SK-N-SH (cell line): Measurements from ENCODE around the gene MX2. TPM values are rescaled to one million over a fixed set of nuclear protein-coding genes. Genes with fewer than 3 reads are reported as not detected.

Source experiments
- CTCF ChIA-PET: fragments of 300-600, 350-600 bp; formaldehyde crosslinking; extraction: SDS; loops from one replicate; lab custom pipeline; 2021; lab: Yijun Ruan, JAX
- POLR2A ChIA-PET: fragments of 350-600 bp; sonication (Branson Sonifier 250); formaldehyde crosslinking; extraction: SDS; loops from one replicate; lab custom pipeline; 2020; ENCODE audit warnings: antibody characterized with exemption, inconsistent platforms; lab: Yijun Ruan, JAX
- DNase-seq: peaks from one replicate; pipeline ENCODE4 v3.0.0; 2012
- H2AFZ ChIP-seq: fragments of 200-600 bp; sonication (generic); 2 replicates; pipeline ENCODE4 v1.8.1; 2016; ENCODE audit warnings: antibody characterized with exemption, mild to moderate bottlenecking, low read depth
- H3F3A ChIP-seq: fragments of 200-600 bp; sonication (generic); replicated peaks from 2 replicates; pipeline ENCODE3; 2016; ENCODE audit warnings: antibody characterized with exemption, mild to moderate bottlenecking; ENCODE audit not compliant: insufficient read depth
- H3K27ac ChIP-seq, 2 experiments: fragments of 200-500 bp in 1 of 2; fragments of 200-600 bp in 1 of 2; sonication (Bioruptor generic) in 1 of 2; sonication (generic), shearing (Covaris generic) in 1 of 2; 2 replicates each; pipeline versions ENCODE4 v1.5.1 to v1.6.1; 2014 to 2016; ENCODE audit warnings: low read depth in 2 of 2, inconsistent platforms in 1 of 2, low read length in 1 of 2, mild to moderate bottlenecking in 1 of 2, mixed read lengths in 1 of 2
- H3K27me3 ChIP-seq: fragments of 200-600 bp; sonication (generic), shearing (Covaris generic); 2 replicates; pipeline ENCODE4 v1.6.1; 2016; ENCODE audit warnings: mixed run types; ENCODE audit not compliant: insufficient read depth
- H3K36me3 ChIP-seq, 2 experiments: fragments of 200-500 bp in 1 of 2; fragments of 200-600 bp in 1 of 2; sonication (Bioruptor generic) in 1 of 2; sonication (generic) in 1 of 2; replicated peaks in 1 of 2; 2 replicates each; pipeline versions ENCODE3 to v1.5.1; 2014 to 2016; ENCODE audit warnings: low read length in 1 of 2, mild to moderate bottlenecking in 1 of 2; ENCODE audit not compliant: insufficient read depth in 2 of 2, control insufficient read depth in 1 of 2
- H3K4me1 ChIP-seq, 2 experiments: fragments of 200-500 bp in 1 of 2; fragments of 200-600 bp in 1 of 2; sonication (Bioruptor generic) in 1 of 2; sonication (generic), shearing (Covaris generic) in 1 of 2; 2 replicates each; pipeline versions ENCODE4 v1.5.1 to v1.6.1; 2014 to 2016; ENCODE audit warnings: low read depth in 1 of 2, low read length in 1 of 2, mixed run types in 1 of 2; ENCODE audit not compliant: insufficient read depth in 2 of 2, control insufficient read depth in 1 of 2
- H3K4me2 ChIP-seq: fragments of 200-600 bp; sonication (generic), shearing (Covaris generic); 2 replicates; pipeline ENCODE4 v1.6.1; 2017; ENCODE audit warnings: mixed run types
- H3K4me3 ChIP-seq, 2 experiments: fragments of 200-500 bp in 1 of 2; fragments of 200-600 bp in 1 of 2; sonication (Bioruptor generic) in 1 of 2; sonication (generic), shearing (Covaris generic) in 1 of 2; 2 replicates each; pipeline versions ENCODE4 v1.5.1 to v1.8.1; 2014 to 2016; ENCODE audit warnings: low read depth in 2 of 2, inconsistent platforms in 1 of 2, low read length in 1 of 2, mild to moderate bottlenecking in 1 of 2, mixed read lengths in 1 of 2, moderate library complexity in 1 of 2
- H3K79me2 ChIP-seq: fragments of 200-600 bp; sonication (generic); 2 replicates; pipeline ENCODE4 v1.8.1; 2017; ENCODE audit warnings: mild to moderate bottlenecking; ENCODE audit not compliant: insufficient read depth
- H3K9ac ChIP-seq: fragments of 200-600 bp; sonication (generic); 2 replicates; pipeline ENCODE4 v1.6.1; 2017; ENCODE audit warnings: mixed run types
- H3K9me2 ChIP-seq: fragments of 200-600 bp; sonication (generic); 2 replicates; pipeline ENCODE4 v1.6.1; 2017; ENCODE audit warnings: mixed run types
- H3K9me3 ChIP-seq: fragments of 200-600 bp; sonication (generic); 2 replicates; pipeline ENCODE4 v1.6.1; 2017; ENCODE audit warnings: mixed run types, mild to moderate bottlenecking, moderate library complexity
- H4K20me1 ChIP-seq: fragments of 200-600 bp; sonication (generic); 2 replicates; pipeline ENCODE4 v1.6.1; 2017; ENCODE audit warnings: mild to moderate bottlenecking, mixed run types; ENCODE audit not compliant: insufficient read depth
- ELF1 ChIP-seq: IDR thresholded peaks from 2 replicates; pipeline ENCODE4 v1.4.0; 2012
- FOSL2 ChIP-seq: IDR thresholded peaks from 2 replicates; pipeline ENCODE4 v1.4.0; 2012; ENCODE audit warnings: low read depth, mild to moderate bottlenecking, moderate library complexity, borderline replicate concordance
- FOXJ3 ChIP-seq: sonication (generic); formaldehyde crosslinking; IDR thresholded peaks from 2 replicates; pipeline ENCODE4 v1.5.1; 2020; ENCODE audit warnings: mild to moderate bottlenecking, missing genetic modification reagents
- FOXM1 ChIP-seq: IDR thresholded peaks from 2 replicates; pipeline ENCODE4 v1.4.0; 2012; ENCODE audit warnings: low read depth, mild to moderate bottlenecking
- GATA2 ChIP-seq: sonication (generic); formaldehyde crosslinking; IDR thresholded peaks from 2 replicates; pipeline ENCODE4 v1.5.0; 2020; ENCODE audit warnings: mild to moderate bottlenecking, missing genetic modification reagents
- MEF2A ChIP-seq: IDR thresholded peaks from 2 replicates; pipeline ENCODE4 v1.4.0; 2012; ENCODE audit warnings: low read depth, borderline replicate concordance
- MXI1 ChIP-seq: IDR thresholded peaks from 2 replicates; pipeline ENCODE4 v1.6.1; 2012; ENCODE audit warnings: mild to moderate bottlenecking, low read depth, low read length, improper control_type of control experiment
- NFIC ChIP-seq: IDR thresholded peaks from 2 replicates; pipeline ENCODE4 v1.4.0; 2012; ENCODE audit warnings: borderline replicate concordance
- RAD21 ChIP-seq: IDR thresholded peaks from 2 replicates; pipeline ENCODE4 v1.6.1; 2012; ENCODE audit warnings: mild to moderate bottlenecking, low read length
- RFX5 ChIP-seq: IDR thresholded peaks from 2 replicates; pipeline ENCODE4 v1.6.1; 2012; ENCODE audit warnings: mild to moderate bottlenecking, improper control_type of control experiment, low read length
- RXRA ChIP-seq: IDR thresholded peaks from 2 replicates; pipeline ENCODE4 v1.4.0; 2012; ENCODE audit warnings: low read depth, mild to moderate bottlenecking, borderline replicate concordance
- YY1 ChIP-seq: IDR thresholded peaks from 2 replicates; pipeline ENCODE4 v1.4.0; 2012; ENCODE audit warnings: low read depth, mild to moderate bottlenecking
- WGBS: methylation state at CpG from one replicate; pipeline ENCODE4 v1.1.6; 2017; ENCODE audit warnings: low lambda C conversion rate; 5-methylcytosine and 5-hydroxymethylcytosine counted together
- polyA plus RNA-seq, 3 experiments: library from polyadenylated mRNA; depleted of rRNA; stranded (reverse); fragments of >200 nt; gene quantifications; 2 replicates each; pipeline ENCODE4 v1.2.3, GENCODE V29; 2012
- TF ChIP-seq, protein P1 (sequence below): fragments of 150-350 bp; IDR thresholded peaks from 2 replicates; pipeline ENCODE4 v1.6.1; 2017; ENCODE audit warnings: antibody characterized with exemption, low read length, low read depth, borderline replicate concordance
- TF ChIP-seq, protein P2 (sequence below): IDR thresholded peaks from 2 replicates; pipeline ENCODE4 v1.4.0; 2012; ENCODE audit warnings: low read depth, borderline replicate concordance
- TF ChIP-seq, protein P3 (sequence below): fragments of 200-600 bp; sonication (generic); IDR thresholded peaks from 2 replicates; pipeline ENCODE4 v1.6.1; 2017; ENCODE audit warnings: antibody characterized with exemption, mild to moderate bottlenecking, moderate library complexity

MX2 gene
- polyA plus RNA-seq, 1 of the 3 experiments (the other 2 are of a cell fraction): 0.08 TPM

DNA sequence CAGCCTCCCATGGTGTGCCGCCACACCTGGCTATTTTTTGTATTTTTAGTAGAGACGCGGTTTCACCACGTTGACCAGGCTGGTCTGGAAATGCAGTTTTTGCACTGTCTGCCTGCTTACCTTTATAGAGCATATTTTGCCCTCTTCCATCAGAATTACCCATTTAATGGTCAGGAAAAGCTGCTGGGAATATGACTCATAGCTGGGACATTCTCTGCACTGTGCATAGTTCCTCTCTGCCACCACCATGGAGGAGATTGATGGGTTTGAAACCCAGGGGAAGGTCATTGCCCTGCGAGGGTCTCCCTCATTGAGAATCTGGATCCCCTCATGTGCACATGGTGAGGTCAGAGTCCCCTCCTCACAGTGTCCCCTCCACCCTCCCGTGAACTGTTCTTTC lies 96.3 kb downstream of the MX2 start:
- Histone ChIP-seq H4K20me1 (no peaks in the 10 kb centered on the region), H3K27ac (no peak overlapping the region), H3K79me2 (no peaks in the 10 kb centered on the region), H3K9ac (no peak overlapping the region), H3K27me3 (no peaks in the 10 kb centered on the region), H3K9me3 (no peaks in the 10 kb centered on the region), H3K4me2 (no peak overlapping the region), H2AFZ (no peak overlapping the region), H3K4me1 (no peaks in the 10 kb centered on the region), H3F3A (no peaks in the 10 kb centered on the region), H3K36me3 (no peaks in the 10 kb centered on the region), H3K4me3 (no peak overlapping the region), H3K9me2 (no peaks in the 10 kb centered on the region)
- ChIA-PET CTCF (interaction anchor here (6.7 kb wide), 1 partner anchor 175 kb away, joined by 122 read pairs; no protein-coding TSS in a partner anchor), POLR2A (no interaction called here)
- WGBS: 68% methylated on average over 6 of the region's 6 CpGs
- no peak for DNase-seq
- TF ChIP-seq FOSL2: peak; percentile 33; the same call in 1 of the 2 replicates
- no peak for TF ChIP-seq ELF1
- TF ChIP-seq, protein P1, sequence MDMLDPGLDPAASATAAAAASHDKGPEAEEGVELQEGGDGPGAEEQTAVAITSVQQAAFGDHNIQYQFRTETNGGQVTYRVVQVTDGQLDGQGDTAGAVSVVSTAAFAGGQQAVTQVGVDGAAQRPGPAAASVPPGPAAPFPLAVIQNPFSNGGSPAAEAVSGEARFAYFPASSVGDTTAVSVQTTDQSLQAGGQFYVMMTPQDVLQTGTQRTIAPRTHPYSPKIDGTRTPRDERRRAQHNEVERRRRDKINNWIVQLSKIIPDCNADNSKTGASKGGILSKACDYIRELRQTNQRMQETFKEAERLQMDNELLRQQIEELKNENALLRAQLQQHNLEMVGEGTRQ: no peak
- TF ChIP-seq FOXJ3 (CRISPR knock-in tag): no peak
- no peak for TF ChIP-seq MXI1

DNA sequence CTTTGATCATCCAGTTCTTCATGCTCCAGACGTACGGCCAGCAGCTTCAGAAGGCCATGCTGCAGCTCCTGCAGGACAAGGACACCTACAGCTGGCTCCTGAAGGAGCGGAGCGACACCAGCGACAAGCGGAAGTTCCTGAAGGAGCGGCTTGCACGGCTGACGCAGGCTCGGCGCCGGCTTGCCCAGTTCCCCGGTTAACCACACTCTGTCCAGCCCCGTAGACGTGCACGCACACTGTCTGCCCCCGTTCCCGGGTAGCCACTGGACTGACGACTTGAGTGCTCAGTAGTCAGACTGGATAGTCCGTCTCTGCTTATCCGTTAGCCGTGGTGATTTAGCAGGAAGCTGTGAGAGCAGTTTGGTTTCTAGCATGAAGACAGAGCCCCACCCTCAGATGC lies 96.7 kb downstream of the MX2 start:
- no peaks in the 10 kb centered on the region for H3K36me3 ChIP-seq
- H3F3A ChIP-seq: no peaks in the 10 kb centered on the region
- H2AFZ ChIP-seq: no peak overlapping the region
- no peak overlapping the region for H3K4me2 ChIP-seq
- TF ChIP-seq RFX5 (no peak), NFIC (no peak), MEF2A (no peak), ELF1 (no peak), RAD21 (no peak), RXRA (no peak), GATA2 (CRISPR knock-in tag) (no peak), YY1 (no peak), MXI1 (no peak), FOXM1 (no peak)
- TF ChIP-seq, protein P2, sequence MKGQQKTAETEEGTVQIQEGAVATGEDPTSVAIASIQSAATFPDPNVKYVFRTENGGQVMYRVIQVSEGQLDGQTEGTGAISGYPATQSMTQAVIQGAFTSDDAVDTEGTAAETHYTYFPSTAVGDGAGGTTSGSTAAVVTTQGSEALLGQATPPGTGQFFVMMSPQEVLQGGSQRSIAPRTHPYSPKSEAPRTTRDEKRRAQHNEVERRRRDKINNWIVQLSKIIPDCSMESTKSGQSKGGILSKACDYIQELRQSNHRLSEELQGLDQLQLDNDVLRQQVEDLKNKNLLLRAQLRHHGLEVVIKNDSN: no peak
- TF ChIP-seq, protein P3, sequence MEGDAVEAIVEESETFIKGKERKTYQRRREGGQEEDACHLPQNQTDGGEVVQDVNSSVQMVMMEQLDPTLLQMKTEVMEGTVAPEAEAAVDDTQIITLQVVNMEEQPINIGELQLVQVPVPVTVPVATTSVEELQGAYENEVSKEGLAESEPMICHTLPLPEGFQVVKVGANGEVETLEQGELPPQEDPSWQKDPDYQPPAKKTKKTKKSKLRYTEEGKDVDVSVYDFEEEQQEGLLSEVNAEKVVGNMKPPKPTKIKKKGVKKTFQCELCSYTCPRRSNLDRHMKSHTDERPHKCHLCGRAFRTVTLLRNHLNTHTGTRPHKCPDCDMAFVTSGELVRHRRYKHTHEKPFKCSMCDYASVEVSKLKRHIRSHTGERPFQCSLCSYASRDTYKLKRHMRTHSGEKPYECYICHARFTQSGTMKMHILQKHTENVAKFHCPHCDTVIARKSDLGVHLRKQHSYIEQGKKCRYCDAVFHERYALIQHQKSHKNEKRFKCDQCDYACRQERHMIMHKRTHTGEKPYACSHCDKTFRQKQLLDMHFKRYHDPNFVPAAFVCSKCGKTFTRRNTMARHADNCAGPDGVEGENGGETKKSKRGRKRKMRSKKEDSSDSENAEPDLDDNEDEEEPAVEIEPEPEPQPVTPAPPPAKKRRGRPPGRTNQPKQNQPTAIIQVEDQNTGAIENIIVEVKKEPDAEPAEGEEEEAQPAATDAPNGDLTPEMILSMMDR: no peak
- ChIA-PET CTCF (interaction anchor here (6.7 kb wide), 1 partner anchor 175 kb away, joined by 122 read pairs; no protein-coding TSS in a partner anchor), POLR2A (no interaction called here)
- H3K9me2 ChIP-seq: no peaks in the 10 kb centered on the region
- no peaks in the 10 kb centered on the region for H3K4me1 ChIP-seq
- no peaks in the 10 kb centered on the region for H3K27me3 ChIP-seq
- H4K20me1 ChIP-seq: no peaks in the 10 kb centered on the region
- H3K9me3 ChIP-seq: no peaks in the 10 kb centered on the region
- no peaks in the 10 kb centered on the region for H3K79me2 ChIP-seq
- no peak overlapping the region for H3K9ac ChIP-seq
- DNase-seq: no peak
- H3K27ac ChIP-seq: no peak overlapping the region
- no peak overlapping the region for H3K4me3 ChIP-seq
- 41% methylated on average over 3 of the region's 22 CpGs for WGBS

Other genes with a start within 250 kb of the MX2 start
- 21.8 and 23.4 TPM in 2 replicates for gene BACE2, start 193.9 kb upstream of the MX2 start, polyA plus RNA-seq (2012; rRNA removed)
- gene FAM3B, start 45.2 kb upstream of the MX2 start, polyA plus RNA-seq (2012; rRNA removed): not detected in 2 replicates
- 1.6 and 1.9 TPM in 2 replicates for gene MX1, start 64.2 kb downstream of the MX2 start, polyA plus RNA-seq (2012; rRNA removed)
- not detected in 2 replicates for gene TMPRSS2, start 146.1 kb downstream of the MX2 start, polyA plus RNA-seq (2012; rRNA removed)